EL (cell line): ENCODE measurements around the gene TNIK.
A peak's percentile ranks its signal among the peaks of the same experiment; 100 is the strongest.
"Not testable (repeated sequence)": the region's sequence is repeated elsewhere in the genome, so short reads cannot be mapped to it uniquely, and the experiment has no call there.

ENCODE experiments used
- DNase-seq: peaks from one replicate; pipeline ENCODE4 v3.0.0-alpha.2; 2016

Gene TNIK

GRCh38 chr3:171468296-171468906, 8.2 kb upstream of the TNIK start:
- no peak for DNase-seq

- DNase-seq: no peak
Observed at GRCh38 chr3:171465763-171466162, 5.6 kb upstream of the TNIK start.

- DNase-seq: no peak
Observed at GRCh38 chr3:171464462-171464861, 4.3 kb upstream of the TNIK start.

- DNase-seq: no peak
Observed at GRCh38 chr3:171462224-171462623, 2.0 kb upstream of the TNIK start.

GRCh38 chr3:171461525-171461917, 1.3 kb upstream of the TNIK start:
- no peak for DNase-seq

- peak; percentile 77 for DNase-seq
Observed at GRCh38 chr3:171460725-171461524, 720 bp upstream of the TNIK start.

- DNase-seq: peak; percentile 49
Observed at GRCh38 chr3:171459137-171459941, 866 bp downstream of the TNIK start.

- peak; percentile 17 for DNase-seq
Observed at GRCh38 chr3:171458864-171459136, 1.4 kb downstream of the TNIK start.

- DNase-seq: no peak
Observed at GRCh38 chr3:171458071-171458863, 1.9 kb downstream of the TNIK start.

GRCh38 chr3:171457607-171458061, 2.6 kb downstream of the TNIK start:
- DNase-seq: no peak

- DNase-seq: no peak
Observed at GRCh38 chr3:171456765-171457606, 3.2 kb downstream of the TNIK start.

GRCh38 chr3:171455603-171456550, 4.3 kb downstream of the TNIK start:
- DNase-seq: no peak

- no peak for DNase-seq
Observed at GRCh38 chr3:171454041-171454440, 6.2 kb downstream of the TNIK start.

GRCh38 chr3:171453180-171453886, 6.9 kb downstream of the TNIK start:
- no peak for DNase-seq

GRCh38 chr3:171452328-171452727, 7.9 kb downstream of the TNIK start:
- DNase-seq: no peak

GRCh38 chr3:171451915-171452314, 8.3 kb downstream of the TNIK start:
- no peak for DNase-seq

GRCh38 chr3:171447579-171447891, 12.7 kb downstream of the TNIK start:
- not testable (repeated sequence) for DNase-seq

GRCh38 chr3:171446801-171447578, 13.2 kb downstream of the TNIK start:
- peak; percentile 90 for DNase-seq

GRCh38 chr3:171446301-171446700, 13.9 kb downstream of the TNIK start:
- no peak for DNase-seq
